NCI-H82 treated with DMSO at 0.1 percent for 48 hours (cell line): ENCODE measurements around the gene MXRA5.
"Not testable (repeated sequence)": the region's sequence is repeated elsewhere in the genome, so short reads cannot be mapped to it uniquely, and the experiment has no call there.

ENCODE experiments used
- DNase-seq: peaks from one replicate; lab custom pipeline; 2025; ENCODE audit not compliant: unreplicated experiment; lab: John Stamatoyannopoulos, UW

The MXRA5 gene, protein sequence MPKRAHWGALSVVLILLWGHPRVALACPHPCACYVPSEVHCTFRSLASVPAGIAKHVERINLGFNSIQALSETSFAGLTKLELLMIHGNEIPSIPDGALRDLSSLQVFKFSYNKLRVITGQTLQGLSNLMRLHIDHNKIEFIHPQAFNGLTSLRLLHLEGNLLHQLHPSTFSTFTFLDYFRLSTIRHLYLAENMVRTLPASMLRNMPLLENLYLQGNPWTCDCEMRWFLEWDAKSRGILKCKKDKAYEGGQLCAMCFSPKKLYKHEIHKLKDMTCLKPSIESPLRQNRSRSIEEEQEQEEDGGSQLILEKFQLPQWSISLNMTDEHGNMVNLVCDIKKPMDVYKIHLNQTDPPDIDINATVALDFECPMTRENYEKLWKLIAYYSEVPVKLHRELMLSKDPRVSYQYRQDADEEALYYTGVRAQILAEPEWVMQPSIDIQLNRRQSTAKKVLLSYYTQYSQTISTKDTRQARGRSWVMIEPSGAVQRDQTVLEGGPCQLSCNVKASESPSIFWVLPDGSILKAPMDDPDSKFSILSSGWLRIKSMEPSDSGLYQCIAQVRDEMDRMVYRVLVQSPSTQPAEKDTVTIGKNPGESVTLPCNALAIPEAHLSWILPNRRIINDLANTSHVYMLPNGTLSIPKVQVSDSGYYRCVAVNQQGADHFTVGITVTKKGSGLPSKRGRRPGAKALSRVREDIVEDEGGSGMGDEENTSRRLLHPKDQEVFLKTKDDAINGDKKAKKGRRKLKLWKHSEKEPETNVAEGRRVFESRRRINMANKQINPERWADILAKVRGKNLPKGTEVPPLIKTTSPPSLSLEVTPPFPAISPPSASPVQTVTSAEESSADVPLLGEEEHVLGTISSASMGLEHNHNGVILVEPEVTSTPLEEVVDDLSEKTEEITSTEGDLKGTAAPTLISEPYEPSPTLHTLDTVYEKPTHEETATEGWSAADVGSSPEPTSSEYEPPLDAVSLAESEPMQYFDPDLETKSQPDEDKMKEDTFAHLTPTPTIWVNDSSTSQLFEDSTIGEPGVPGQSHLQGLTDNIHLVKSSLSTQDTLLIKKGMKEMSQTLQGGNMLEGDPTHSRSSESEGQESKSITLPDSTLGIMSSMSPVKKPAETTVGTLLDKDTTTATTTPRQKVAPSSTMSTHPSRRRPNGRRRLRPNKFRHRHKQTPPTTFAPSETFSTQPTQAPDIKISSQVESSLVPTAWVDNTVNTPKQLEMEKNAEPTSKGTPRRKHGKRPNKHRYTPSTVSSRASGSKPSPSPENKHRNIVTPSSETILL (N-terminal part only)

DNA sequence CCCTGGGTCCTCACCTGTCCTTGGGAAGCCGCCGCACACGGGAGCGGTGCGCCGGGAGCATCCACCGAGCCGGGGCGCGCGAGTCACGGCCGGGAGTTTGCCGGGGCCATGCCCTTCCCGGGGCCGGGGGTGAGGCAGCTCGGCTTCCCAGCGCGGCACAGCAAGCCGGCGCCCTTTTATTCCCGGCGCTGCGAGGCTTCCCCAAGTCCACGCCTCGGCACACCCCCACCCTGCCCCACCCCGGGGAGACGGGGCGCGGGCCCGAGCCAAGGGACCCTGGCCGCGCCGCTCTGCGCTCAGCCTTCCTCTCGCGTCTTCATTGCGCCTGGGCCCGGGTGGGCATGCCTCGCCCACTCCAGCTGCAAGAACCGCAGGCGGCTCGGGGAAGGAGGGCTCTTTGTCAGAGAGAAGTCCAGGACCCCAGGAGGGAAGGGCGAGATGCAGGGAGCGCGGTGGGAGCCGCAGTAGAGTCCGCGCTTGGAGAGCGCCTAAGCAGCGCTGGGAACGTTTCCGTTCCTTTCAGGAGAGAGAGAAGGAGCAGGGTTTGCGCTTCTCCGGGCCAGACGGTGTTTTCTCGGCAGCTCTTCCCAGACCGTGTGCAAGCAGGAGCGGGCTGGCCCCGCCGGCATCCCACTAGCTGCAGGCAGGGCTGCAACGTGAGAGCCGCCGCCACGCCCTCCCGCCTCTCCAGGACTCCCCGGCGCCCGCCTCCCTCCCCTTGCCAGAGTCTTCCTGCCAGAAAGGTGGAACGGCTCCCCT, at the start of gene MXRA5:
MXRA5 (minus strand) TSS at position 152 of the 759 bp plus-strand sequence. CDS start 2,819 bp downstream, outside the sequence.
- DNase-seq, result no peak

- no peak for DNase-seq
These were observed 47.2 kb upstream of the MXRA5 start for GRCh38 chrX:3393581-3394111.

DNA sequence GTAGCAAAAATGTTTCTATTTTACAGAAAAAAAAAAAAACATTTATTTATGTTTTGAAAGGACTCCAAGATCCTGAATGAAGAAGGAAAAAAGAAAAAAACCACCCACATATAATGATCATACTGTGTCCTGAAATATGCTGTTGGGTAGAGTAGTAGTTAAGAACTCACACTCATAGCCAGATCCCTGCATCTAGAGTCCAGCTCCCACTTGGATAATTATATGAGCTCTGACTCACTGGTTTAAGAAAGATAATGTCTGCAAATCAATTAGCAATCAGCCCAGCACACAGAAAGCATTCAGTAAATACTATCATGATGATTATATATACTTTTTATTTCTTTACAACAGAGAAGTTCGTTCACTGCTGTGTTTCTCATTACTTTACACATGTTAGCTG, 46.7 kb upstream of the MXRA5 start:
- DNase-seq, result no peak

GRCh38 chrX:3388457-3388856, 42.0 kb upstream of the MXRA5 start:
- no peak for DNase-seq

DNA sequence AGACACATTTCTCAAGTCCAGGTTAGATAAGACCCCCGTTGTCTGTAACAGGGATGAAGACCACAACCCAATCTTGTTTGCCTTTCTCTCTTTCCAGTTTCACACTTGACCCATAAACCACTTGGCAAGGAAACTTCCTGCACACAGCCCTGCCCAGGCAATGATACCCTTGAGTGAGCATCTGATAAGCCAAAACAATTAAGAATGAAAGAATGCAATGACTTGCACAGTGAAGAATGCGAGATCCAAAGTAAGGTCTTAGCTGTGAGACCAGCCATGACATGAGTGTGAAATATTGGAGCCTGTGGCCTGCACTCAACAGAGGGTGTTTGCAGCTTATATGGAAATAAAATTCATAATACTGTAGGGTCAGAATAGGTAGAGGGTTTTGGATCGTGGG, 37.9 kb upstream of the MXRA5 start:
- DNase-seq, result no peak

DNA sequence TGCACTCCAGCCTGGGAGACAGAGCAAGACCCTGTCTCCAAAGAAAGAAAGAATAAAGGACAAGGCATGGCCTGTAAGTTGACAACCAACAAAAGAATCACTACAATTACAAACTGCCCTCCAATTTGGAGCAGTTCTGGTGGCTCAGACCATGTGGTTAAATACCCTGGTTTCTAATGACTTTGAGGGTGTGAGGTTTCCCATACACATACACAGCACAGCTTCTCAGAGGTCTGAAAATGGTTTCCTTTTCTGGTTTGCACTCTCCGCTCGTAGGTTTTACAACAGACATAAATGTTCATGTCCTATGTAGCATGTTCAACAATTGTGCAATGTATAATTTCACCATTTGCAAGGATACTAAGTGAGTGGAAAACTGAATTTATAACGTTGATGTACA, 34.2 kb upstream of the MXRA5 start:
- no peak for DNase-seq

- DNase-seq, result no peak
These were observed 32.7 kb upstream of the MXRA5 start for GRCh38 chrX:3379111-3379510.

- DNase-seq, result no peak
These were observed 31.7 kb upstream of the MXRA5 start for GRCh38 chrX:3378156-3378555.

DNA sequence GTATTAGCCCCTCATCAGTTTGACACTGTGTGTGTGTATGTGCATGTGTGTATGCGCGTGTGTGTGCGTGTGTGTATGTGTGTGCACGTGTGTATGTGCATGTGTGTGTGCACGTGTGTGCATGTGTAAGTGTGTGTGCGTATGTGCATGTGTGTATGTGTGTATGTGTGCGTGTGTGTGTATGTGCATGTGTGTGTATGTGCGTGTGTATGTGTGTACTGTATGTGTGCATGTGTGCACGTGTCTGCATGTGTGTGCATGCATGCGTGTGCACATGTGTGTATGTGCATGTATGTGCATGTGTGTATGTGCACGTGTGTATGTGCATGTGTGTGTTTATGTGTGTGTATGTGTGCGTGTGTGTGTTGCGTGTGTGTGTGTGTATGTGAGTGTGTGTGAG, 31.1 kb upstream of the MXRA5 start:
- no peak for DNase-seq

DNA sequence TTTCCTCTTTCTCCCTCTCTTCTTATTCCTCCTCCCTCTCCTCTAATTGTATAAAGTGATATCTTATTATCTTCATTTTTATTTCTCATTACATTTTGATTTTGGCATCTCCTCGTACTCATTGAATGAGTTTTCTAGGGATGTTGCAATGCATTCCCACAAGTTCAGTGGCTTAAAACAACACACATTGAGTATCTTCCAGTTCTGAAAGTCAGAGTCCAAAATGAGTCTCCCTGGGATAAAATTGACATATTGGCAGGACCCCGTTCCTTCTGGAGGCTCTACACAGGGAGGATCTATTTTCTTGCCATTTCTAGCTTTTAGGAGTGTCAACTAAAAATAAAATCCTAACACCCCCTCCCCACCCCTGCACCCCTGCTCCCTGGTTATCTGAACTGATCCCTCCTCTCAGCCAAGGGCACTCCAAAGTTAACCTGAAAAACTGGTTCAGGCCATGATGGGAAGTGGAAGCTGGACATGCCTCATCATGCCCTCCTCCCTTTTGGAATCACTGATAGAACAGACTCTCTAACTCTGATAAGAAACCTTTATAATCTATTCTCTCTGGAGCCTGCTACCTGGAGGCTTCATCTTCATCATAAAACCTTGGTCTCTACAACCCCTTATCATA, 29.5 kb upstream of the MXRA5 start:
- DNase-seq, result not testable (repeated sequence)

DNA sequence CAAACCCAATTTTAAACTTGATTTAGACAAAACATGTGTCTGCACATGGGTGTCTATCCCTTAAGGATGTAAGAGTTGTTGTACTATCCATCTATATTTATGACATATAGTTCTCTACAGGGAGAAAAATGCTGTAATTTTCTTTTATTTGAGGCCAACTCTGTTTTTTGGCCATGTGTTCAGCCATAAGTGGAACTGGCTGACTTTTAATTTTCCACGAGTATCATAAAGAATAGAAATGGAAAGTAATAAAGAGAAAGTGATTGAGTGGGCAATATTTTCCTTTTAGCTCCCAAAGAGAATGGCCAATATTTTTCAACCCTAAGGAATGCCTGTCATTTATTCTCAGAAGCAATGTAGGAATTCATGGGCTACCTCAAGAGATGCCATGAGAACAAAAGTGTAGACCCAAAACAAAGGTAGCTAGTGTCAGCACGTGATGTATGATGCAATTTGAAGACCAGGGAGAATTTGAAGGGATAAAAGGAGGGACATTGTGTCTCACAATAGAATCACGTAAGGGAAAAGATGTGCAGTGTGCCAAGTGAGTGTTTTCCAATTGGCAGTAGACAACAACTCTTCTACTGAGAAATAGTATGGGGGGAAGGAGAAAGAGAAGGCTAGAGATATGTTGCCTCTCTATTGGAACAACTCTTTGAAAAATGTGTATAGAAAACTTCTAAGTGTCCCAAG, 27.8 kb upstream of the MXRA5 start:
- DNase-seq, result no peak

DNA sequence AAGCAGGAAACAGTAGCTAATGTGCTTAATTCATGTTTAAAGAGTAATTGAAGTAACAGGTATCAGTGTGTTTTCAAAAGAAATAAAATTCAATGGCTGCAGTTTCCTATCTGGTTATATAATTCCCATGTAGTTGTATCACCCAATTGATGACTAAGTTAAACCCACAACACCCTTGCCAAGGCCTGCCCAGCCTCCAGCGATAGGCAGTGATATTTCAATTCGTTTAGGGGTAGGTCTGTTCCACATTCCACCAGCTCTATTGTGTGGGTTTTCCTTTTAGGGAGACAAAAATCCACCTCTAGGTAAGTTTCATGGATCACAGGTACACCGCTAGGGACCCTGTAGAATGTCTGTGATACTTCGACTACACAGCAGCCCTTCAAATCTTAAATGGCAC, 24.7 kb upstream of the MXRA5 start:
- DNase-seq, result no peak

DNA sequence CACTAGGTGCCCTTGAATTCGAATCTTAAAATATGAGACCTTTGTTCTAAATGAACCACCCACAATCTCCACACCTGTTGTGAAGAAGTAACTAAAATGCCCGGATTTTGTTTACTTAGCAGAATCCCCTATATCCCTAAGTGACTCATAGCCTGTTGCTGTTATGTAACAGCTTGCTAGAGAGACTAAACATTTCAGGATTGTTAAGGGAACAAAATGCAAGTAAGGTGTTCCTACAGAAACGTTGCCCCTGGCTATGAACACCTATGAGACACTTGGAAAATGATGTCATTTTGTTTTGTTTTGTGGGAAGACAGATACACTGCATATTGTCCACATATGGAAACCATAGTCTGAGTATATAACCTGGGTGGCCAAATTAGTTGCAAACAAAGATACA, 24.2 kb upstream of the MXRA5 start:
- no peak for DNase-seq

DNA sequence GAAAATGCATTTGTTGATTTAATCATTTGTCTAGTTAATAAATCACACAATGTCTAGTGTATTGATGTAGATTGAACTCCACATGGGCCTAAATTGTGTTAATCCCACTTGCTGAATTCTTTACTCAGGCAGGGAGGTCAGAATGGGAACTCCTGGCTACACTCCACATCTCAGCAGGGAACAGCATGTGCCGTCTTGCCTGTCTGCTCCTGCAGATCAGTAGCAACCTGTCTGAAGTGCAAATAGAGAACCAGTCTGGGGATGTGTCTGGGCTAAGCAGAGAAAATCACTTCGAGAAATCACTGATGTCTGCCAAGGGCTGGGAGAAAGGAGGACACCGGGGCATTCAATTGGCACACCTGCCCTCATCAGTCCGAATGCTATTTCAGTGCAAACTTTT, 16.5 kb upstream of the MXRA5 start:
- DNase-seq, result no peak

DNA sequence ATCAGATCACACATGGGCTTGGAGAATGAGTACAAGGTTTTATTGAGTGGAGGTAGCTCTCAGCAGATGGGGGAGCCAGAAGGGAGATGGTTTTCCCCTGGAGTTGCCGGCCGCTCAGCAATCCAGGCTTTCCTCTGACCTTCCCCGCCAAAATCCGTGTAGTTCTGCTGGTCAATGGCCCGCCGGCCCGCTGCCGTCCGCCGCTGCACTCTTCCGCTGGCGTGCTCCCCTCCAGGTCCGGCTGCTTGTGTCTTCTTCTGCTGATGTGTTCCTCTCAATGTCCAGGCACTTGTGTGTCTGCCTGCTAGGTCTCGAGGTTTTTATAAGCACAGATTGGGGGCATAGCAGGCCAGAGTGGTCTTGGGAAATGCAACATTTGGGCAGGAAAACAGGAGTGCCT, 14.4 kb upstream of the MXRA5 start:
- no peak for DNase-seq

- not testable (repeated sequence) for DNase-seq
These were observed 6.3 kb upstream of the MXRA5 start for GRCh38 chrX:3352741-3353140.

- no peak for DNase-seq
These were observed 4.8 kb upstream of the MXRA5 start for GRCh38 chrX:3351276-3351675.

GRCh38 chrX:3348191-3348590, 1.7 kb upstream of the MXRA5 start:
- no peak for DNase-seq
